ENCODE measurements around the gene PKD1. TPM values are rescaled to one million over a fixed set of nuclear protein-coding genes. Genes with fewer than 3 reads are reported as not detected.

PKD1 gene
- total RNA-seq, 1 donor: 118 TPM

DNA sequence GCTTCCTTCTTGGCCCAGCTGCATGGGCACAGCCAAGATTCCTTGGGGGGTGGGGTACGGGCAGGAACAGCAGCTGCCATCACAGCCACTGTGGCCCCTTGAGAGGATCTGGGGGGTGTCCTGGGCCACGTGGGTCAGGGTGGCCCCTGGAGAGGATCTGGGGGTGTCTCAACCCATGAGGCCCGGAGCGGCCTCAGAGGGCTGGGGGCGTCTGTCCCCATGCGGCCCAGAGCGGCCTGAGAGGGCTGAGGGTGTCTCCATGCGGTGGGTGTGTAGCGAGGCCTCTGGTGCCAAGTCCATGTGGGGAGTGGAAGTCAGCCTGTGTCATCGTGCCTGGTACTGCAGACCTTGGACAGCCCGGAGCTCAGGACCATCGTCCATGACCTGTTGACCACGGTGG is 74.2 kb downstream of the PKD1 start:
- TF ChIP-seq, protein P1, sequence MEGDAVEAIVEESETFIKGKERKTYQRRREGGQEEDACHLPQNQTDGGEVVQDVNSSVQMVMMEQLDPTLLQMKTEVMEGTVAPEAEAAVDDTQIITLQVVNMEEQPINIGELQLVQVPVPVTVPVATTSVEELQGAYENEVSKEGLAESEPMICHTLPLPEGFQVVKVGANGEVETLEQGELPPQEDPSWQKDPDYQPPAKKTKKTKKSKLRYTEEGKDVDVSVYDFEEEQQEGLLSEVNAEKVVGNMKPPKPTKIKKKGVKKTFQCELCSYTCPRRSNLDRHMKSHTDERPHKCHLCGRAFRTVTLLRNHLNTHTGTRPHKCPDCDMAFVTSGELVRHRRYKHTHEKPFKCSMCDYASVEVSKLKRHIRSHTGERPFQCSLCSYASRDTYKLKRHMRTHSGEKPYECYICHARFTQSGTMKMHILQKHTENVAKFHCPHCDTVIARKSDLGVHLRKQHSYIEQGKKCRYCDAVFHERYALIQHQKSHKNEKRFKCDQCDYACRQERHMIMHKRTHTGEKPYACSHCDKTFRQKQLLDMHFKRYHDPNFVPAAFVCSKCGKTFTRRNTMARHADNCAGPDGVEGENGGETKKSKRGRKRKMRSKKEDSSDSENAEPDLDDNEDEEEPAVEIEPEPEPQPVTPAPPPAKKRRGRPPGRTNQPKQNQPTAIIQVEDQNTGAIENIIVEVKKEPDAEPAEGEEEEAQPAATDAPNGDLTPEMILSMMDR (IDR thresholded peaks at IDR 0.05; ENCODE audit: insufficient read depth, low read length): no peak
- DNase-seq (ENCODE audit: low read depth): no peak
- no peak overlapping the region for H3K4me3 ChIP-seq (ENCODE audit: low read depth, low read length)

DNA sequence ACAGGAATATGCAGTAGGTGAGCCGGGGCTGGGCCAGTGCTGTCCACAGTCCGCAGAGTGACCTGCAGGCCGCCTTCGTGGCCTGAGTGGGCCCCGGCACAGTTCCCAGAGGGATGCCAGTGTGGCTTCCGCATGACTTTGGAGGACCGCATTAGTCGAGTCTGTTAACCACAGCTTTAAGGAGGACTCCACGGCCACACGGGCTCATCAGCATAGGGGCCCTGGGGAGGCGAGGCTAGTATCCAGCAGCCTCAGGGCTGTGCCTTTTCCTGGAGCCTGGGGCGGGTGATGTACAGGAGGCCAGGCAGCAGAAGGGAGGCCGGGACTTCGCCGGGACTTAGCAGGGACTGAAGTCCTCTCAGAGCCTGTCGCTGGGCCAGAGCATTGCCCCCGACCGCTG is 74.7 kb downstream of the PKD1 start:
- TF ChIP-seq, protein P1 (IDR thresholded peaks at IDR 0.05; ENCODE audit: insufficient read depth, low read length): no peak
- no peak for DNase-seq (ENCODE audit: low read depth)
- H3K4me3 ChIP-seq (ENCODE audit: low read depth, low read length): no peak overlapping the region

GRCh38 chr16:2060346-2060745 is 75.4 kb downstream of the PKD1 start:
- no peak for DNase-seq (ENCODE audit: low read depth)
- TF ChIP-seq, protein P1 (IDR thresholded peaks at IDR 0.05; ENCODE audit: insufficient read depth, low read length): no peak
- no peak overlapping the region for H3K4me3 ChIP-seq (ENCODE audit: low read depth, low read length)

DNA sequence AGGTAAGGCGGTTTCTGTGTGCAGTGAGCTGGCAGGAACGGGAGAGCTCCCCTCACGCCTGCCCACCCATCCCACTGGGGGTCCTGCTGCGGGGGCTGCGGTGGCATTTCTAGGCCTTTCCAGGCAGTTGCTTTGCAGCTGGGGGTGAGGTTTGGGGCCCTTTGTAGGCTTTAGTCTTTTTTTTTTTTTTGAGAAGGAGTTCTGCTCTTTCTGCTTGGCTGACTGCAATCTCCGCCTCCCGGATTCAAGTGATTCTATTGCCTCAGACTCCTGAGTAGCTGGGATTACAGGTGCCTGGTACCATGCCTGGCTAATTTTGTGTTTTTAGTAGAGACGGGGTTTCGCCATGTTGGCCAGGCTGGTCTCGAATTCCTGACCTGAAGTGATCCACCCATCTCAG is 76.8 kb downstream of the PKD1 start:
- DNase-seq (ENCODE audit: low read depth): no peak
- no peak overlapping the region for H3K4me3 ChIP-seq (ENCODE audit: low read depth, low read length)
- TF ChIP-seq, protein P1 (IDR thresholded peaks at IDR 0.05; ENCODE audit: insufficient read depth, low read length): no peak

- TF ChIP-seq, protein P1 (IDR thresholded peaks at IDR 0.05; ENCODE audit: insufficient read depth, low read length): no peak
- DNase-seq (ENCODE audit: low read depth): no peak
- H3K4me3 ChIP-seq (ENCODE audit: low read depth, low read length): no peak overlapping the region
These were observed 77.3 kb downstream of the PKD1 start for GRCh38 chr16:2058420-2058819.

GRCh38 chr16:2057438-2057837 is 78.3 kb downstream of the PKD1 start:
- DNase-seq (ENCODE audit: low read depth): no peak
- no peak overlapping the region for H3K4me3 ChIP-seq (ENCODE audit: low read depth, low read length)
- TF ChIP-seq, protein P1 (IDR thresholded peaks at IDR 0.05; ENCODE audit: insufficient read depth, low read length): no peak

DNA sequence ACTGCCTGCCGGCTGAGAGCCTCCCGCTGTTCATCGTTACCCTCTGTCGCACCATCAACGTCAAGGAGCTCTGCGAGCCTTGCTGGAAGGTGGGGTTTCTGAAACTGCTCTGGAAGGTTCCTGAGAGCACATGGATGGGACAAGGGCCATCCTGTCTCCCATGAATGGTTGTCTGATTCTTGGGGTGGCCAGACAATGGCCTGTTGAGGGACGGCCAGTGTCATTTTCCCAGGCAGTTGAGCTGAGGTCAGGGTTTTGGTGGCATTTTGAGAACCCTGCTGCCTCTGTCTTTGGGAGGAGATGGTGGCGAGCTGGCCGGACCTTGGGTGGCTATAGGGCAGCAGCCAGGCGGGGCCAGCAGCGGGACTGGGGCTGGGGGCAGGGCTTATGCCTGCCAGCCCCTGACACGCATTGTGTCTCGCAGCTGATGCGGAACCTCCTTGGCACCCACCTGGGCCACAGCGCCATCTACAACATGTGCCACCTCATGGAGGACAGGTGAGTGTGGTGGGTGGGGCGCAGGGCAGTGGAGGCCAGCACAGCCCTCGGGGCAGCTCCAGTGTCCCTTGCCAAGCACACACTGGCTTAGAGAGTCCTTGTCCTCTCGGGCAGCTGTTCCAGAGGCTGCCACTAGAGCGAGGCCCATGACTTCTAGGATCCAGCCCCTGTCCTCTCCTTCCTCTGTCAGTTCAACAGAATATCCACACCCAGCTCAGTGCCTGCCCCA is 78.9 kb downstream of the PKD1 start:
- H3K4me3 ChIP-seq (ENCODE audit: low read depth, low read length): no peak overlapping the region
- TF ChIP-seq, protein P1 (IDR thresholded peaks at IDR 0.05; ENCODE audit: insufficient read depth, low read length): no peak
- DNase-seq (ENCODE audit: low read depth): no peak
